Neural progenitor cell (in vitro differentiated cells): Measurements from ENCODE around the gene SLF2. TPM values are rescaled to one million over a fixed set of nuclear protein-coding genes. Genes with fewer than 3 reads are reported as not detected.
A peak's percentile ranks its signal among the peaks of the same experiment; 100 is the strongest.

ENCODE experiments used
- DNase-seq: peaks from one replicate; pipeline ENCODE4 v3.0.0-alpha.2; 2016; ENCODE audit warnings: low spot score
- H2AFZ ChIP-seq: fragments of 200-600 bp; sonication (generic); replicated peaks from 2 replicates; pipeline ENCODE4 v1.6.1; 2016; ENCODE audit warnings: antibody characterized with exemption
- H3F3A ChIP-seq: fragments of 200-600 bp; sonication (generic); 2 replicates; pipeline ENCODE4 v1.6.1; 2016; ENCODE audit warnings: antibody characterized with exemption, low read depth
- H3K27ac ChIP-seq: fragments of 200-600 bp; sonication (generic); 2 replicates; pipeline ENCODE4 v1.5.1; 2016; ENCODE audit warnings: mild to moderate bottlenecking
- H3K27me3 ChIP-seq: fragments of 200-600 bp; sonication (generic); 2 replicates; pipeline ENCODE4 v1.6.1; 2016; ENCODE audit warnings: mild to moderate bottlenecking, moderate library complexity
- H3K36me3 ChIP-seq: fragments of 200-600 bp; sonication (generic); 2 replicates; pipeline ENCODE4 v1.5.1; 2016
- H3K4me1 ChIP-seq: fragments of 200-600 bp; sonication (generic); 2 replicates; pipeline ENCODE4 v1.6.1; 2016; ENCODE audit warnings: mixed run types
- H3K4me2 ChIP-seq: fragments of 200-600 bp; sonication (generic); 2 replicates; pipeline ENCODE4 v1.6.1; 2016
- H3K4me3 ChIP-seq: fragments of 200-600 bp; sonication (generic); 2 replicates; pipeline ENCODE4 v1.5.1; 2016
- H3K79me2 ChIP-seq: fragments of 200-600 bp; sonication (generic); 2 replicates; pipeline ENCODE4 v1.6.1; 2016; ENCODE audit warnings: low read depth
- H3K9ac ChIP-seq: fragments of 200-600 bp; sonication (generic); 2 replicates; pipeline ENCODE4 v1.6.1; 2016
- H3K9me3 ChIP-seq: fragments of 200-600 bp; sonication (generic); 2 replicates; pipeline ENCODE4 v1.5.1; 2016; ENCODE audit warnings: low read depth
- H4K20me1 ChIP-seq: fragments of 200-600 bp; sonication (generic); 2 replicates; pipeline ENCODE4 v1.6.1; 2016; ENCODE audit warnings: low read depth
- H3K27ac Mint-ChIP-seq: 3 replicates; pipeline ENCODE4 v1.8.0; 2021; ENCODE audit warnings: mixed read lengths
- H3K27me3 Mint-ChIP-seq: 2 replicates; pipeline ENCODE4 v1.8.0; 2022; ENCODE audit warnings: low read depth, mild to moderate bottlenecking, inconsistent platforms, moderate library complexity, mixed read lengths; ENCODE audit not compliant: insufficient read depth
- H3K36me3 Mint-ChIP-seq: 3 replicates; pipeline ENCODE4 v1.8.0; 2021; ENCODE audit warnings: mixed read lengths
- H3K4me1 Mint-ChIP-seq: 3 replicates; pipeline ENCODE4 v1.8.0; 2021; ENCODE audit warnings: mixed read lengths
- H3K4me3 Mint-ChIP-seq: 3 replicates; pipeline ENCODE4 v1.8.0; 2021; ENCODE audit warnings: mild to moderate bottlenecking, moderate library complexity, mixed read lengths
- H3K9me3 Mint-ChIP-seq: 3 replicates; pipeline ENCODE4 v1.8.0; 2020; ENCODE audit warnings: mixed read lengths
- CTCF ChIP-seq: fragments of 200-600 bp; sonication (generic); IDR thresholded peaks from 2 replicates; pipeline ENCODE4 v1.5.1; 2017; ENCODE audit warnings: antibody characterized with exemption, mild to moderate bottlenecking
- EZH2 ChIP-seq: fragments of 200-600 bp; sonication (generic); IDR thresholded peaks from 2 replicates; pipeline ENCODE4 v1.6.1; 2017; ENCODE audit warnings: antibody characterized with exemption, mild to moderate bottlenecking, moderate library complexity
- EZH2phosphoT487 ChIP-seq: fragments of 200-600 bp; sonication (generic); IDR thresholded peaks from 2 replicates; pipeline ENCODE4 v1.6.1; 2017; ENCODE audit warnings: antibody characterized with exemption
- total RNA-seq: library from RNA; depleted of rRNA; stranded (reverse); fragments of >200 nt; gene quantifications from 2 replicates; pipeline ENCODE4 v1.2.3, GENCODE V29; 2015; ENCODE audit warnings: low replicate concordance

SLF2 gene
- total RNA-seq, 1 donor from 2014 or later = 19.5 TPM

GRCh38 chr10:100864036-100864885 lies 48.5 kb upstream of the SLF2 start:
- Histone ChIP-seq H3F3A (peaks cover 30% of the 10 kb centered on the region), H2AFZ (no peak overlapping the region), H3K4me2 (no peak overlapping the region), H3K27me3 (peaks cover 88% of the 10 kb centered on the region), H3K4me3 (no peak overlapping the region), H3K36me3 (no peaks in the 10 kb centered on the region), H4K20me1 (peaks cover 12% of the 10 kb centered on the region), H3K9ac (no peak overlapping the region), H3K9me3 (no peaks in the 10 kb centered on the region), H3K27ac (no peak overlapping the region), H3K79me2 (no peaks in the 10 kb centered on the region), H3K4me1 (peaks cover 31% of the 10 kb centered on the region)
- peaks cover 26% of the 10 kb centered on the region for H3K4me1 Mint-ChIP-seq
- peaks cover 25% of the 10 kb centered on the region for H3K27me3 Mint-ChIP-seq
- no peaks in the 10 kb centered on the region for H3K36me3 Mint-ChIP-seq
- H3K9me3 Mint-ChIP-seq = no peaks in the 10 kb centered on the region
- no peak for DNase-seq
- no peak for TF ChIP-seq EZH2
- no peak for TF ChIP-seq EZH2phosphoT487
- TF ChIP-seq CTCF = no peak
- H3K27ac Mint-ChIP-seq = peak overlapping the region; percentile 12
- H3K4me3 Mint-ChIP-seq = no peak overlapping the region

GRCh38 chr10:100864978-100865377 lies 47.8 kb upstream of the SLF2 start:
- Histone ChIP-seq H3K27me3 (peaks cover 88% of the 10 kb centered on the region), H3K4me2 (no peak overlapping the region), H3K36me3 (no peaks in the 10 kb centered on the region), H3F3A (peaks cover 26% of the 10 kb centered on the region), H2AFZ (no peak overlapping the region), H3K4me1 (peaks cover 32% of the 10 kb centered on the region), H4K20me1 (peaks cover 12% of the 10 kb centered on the region), H3K79me2 (no peaks in the 10 kb centered on the region), H3K9me3 (no peaks in the 10 kb centered on the region), H3K9ac (no peak overlapping the region), H3K27ac (no peak overlapping the region), H3K4me3 (no peak overlapping the region)
- H3K4me3 Mint-ChIP-seq = no peak overlapping the region
- no peak for TF ChIP-seq EZH2
- TF ChIP-seq CTCF = no peak
- TF ChIP-seq EZH2phosphoT487 = no peak
- DNase-seq = no peak
- no peaks in the 10 kb centered on the region for H3K36me3 Mint-ChIP-seq
- H3K4me1 Mint-ChIP-seq = peaks cover 31% of the 10 kb centered on the region
- H3K27me3 Mint-ChIP-seq = peaks cover 32% of the 10 kb centered on the region
- no peak overlapping the region for H3K27ac Mint-ChIP-seq
- H3K9me3 Mint-ChIP-seq = no peaks in the 10 kb centered on the region

- peaks cover 32% of the 10 kb centered on the region for H3K4me1 ChIP-seq
- no peaks in the 10 kb centered on the region for H3K9me3 Mint-ChIP-seq
- no peaks in the 10 kb centered on the region for H3K9me3 ChIP-seq
- no peak overlapping the region for H3K4me3 Mint-ChIP-seq
- TF ChIP-seq EZH2 = no peak
- TF ChIP-seq EZH2phosphoT487 = no peak
- TF ChIP-seq CTCF = no peak
- peak overlapping the region; percentile 33 for H3K4me3 ChIP-seq
- H3K9ac ChIP-seq = no peak overlapping the region
- no peak for DNase-seq
- H3K36me3 Mint-ChIP-seq = no peaks in the 10 kb centered on the region
- peaks cover 12% of the 10 kb centered on the region for H4K20me1 ChIP-seq
- no peak overlapping the region for H3K27ac ChIP-seq
- no peak overlapping the region for H2AFZ ChIP-seq
- H3F3A ChIP-seq = peaks cover 26% of the 10 kb centered on the region
- H3K27ac Mint-ChIP-seq = no peak overlapping the region
- H3K4me1 Mint-ChIP-seq = peaks cover 33% of the 10 kb centered on the region
- H3K79me2 ChIP-seq = no peaks in the 10 kb centered on the region
- peaks cover 31% of the 10 kb centered on the region for H3K27me3 Mint-ChIP-seq
- H3K27me3 ChIP-seq = peaks cover 87% of the 10 kb centered on the region
- no peaks in the 10 kb centered on the region for H3K36me3 ChIP-seq
- peak overlapping the region; percentile 81 for H3K4me2 ChIP-seq
Observed at GRCh38 chr10:100866010-100866409, 46.8 kb upstream of the SLF2 start.
